MCF 10A (cell line): Measurements from ENCODE around the gene HECTD3. TPM values are rescaled to one million over a fixed set of nuclear protein-coding genes. Genes with fewer than 3 reads are reported as not detected.

Source experiments
- BruUV-seq: library from RNA; stranded (reverse); fragments of 400-500 nt; replicated peaks from 2 replicates; lab custom pipeline; 2021; lab: Mats Ljungman, UMichigan
- CTCF ChIA-PET: fragments of 300-600 bp; sonication (Branson Sonifier 250); formaldehyde crosslinking; extraction: SDS; loops from one replicate; lab custom pipeline; 2021; ENCODE audit warnings: antibody characterized with exemption, inconsistent platforms; lab: Yijun Ruan, JAX
- POLR2A ChIA-PET: fragments of 300-600, 350-650 bp; sonication (Branson Sonifier 250); formaldehyde crosslinking; extraction: SDS; loops from one replicate; lab custom pipeline; 2020; ENCODE audit warnings: antibody characterized with exemption, inconsistent platforms; lab: Yijun Ruan, JAX
- DNase-seq: peaks from one replicate; pipeline ENCODE4 v3.0.0-alpha.2; 2018; ENCODE audit not compliant: unreplicated experiment
- H3K27ac Mint-ChIP-seq: one replicate; pipeline ENCODE4 v1.8.0; 2022; ENCODE audit warnings: mild to moderate bottlenecking, low read depth, mixed read lengths; ENCODE audit not compliant: unreplicated experiment
- H3K27me3 Mint-ChIP-seq: one replicate; pipeline ENCODE4 v1.8.0; 2022; ENCODE audit warnings: mixed read lengths; ENCODE audit not compliant: insufficient read depth, unreplicated experiment
- H3K36me3 Mint-ChIP-seq: one replicate; pipeline ENCODE4 v1.8.0; 2022; ENCODE audit warnings: mild to moderate bottlenecking, moderate library complexity, mixed read lengths; ENCODE audit not compliant: insufficient read depth, unreplicated experiment
- H3K4me1 Mint-ChIP-seq: one replicate; pipeline ENCODE4 v1.8.0; 2022; ENCODE audit warnings: mixed read lengths; ENCODE audit not compliant: insufficient read depth, unreplicated experiment
- H3K4me3 Mint-ChIP-seq: one replicate; pipeline ENCODE4 v1.8.0; 2022; ENCODE audit warnings: mild to moderate bottlenecking, moderate library complexity, mixed read lengths; ENCODE audit not compliant: unreplicated experiment
- H3K9me3 Mint-ChIP-seq: one replicate; pipeline ENCODE4 v1.8.0; 2022; ENCODE audit warnings: mixed read lengths; ENCODE audit not compliant: unreplicated experiment
- intact Hi-C: fragments of 100-400 bp; cut with micrococcal nuclease; formaldehyde crosslinking; loops from 2 replicates; pipeline ENCODE4 v1.14.1; 2022
- total RNA-seq: library from RNA; stranded (reverse); gene quantifications from 2 replicates; pipeline ENCODE4 v1.2.3, GENCODE V29; 2022
- TF ChIP-seq, protein P1 (sequence below): fragments of 200-600 bp; IDR thresholded peaks from one replicate; pipeline ENCODE4 v1.8.0; 2022; ENCODE audit warnings: antibody characterized with exemption, mild to moderate bottlenecking; ENCODE audit not compliant: unreplicated experiment

The HECTD3 gene
- total RNA-seq, 1 experiment from 2014 or later, result 20.2 TPM

DNA sequence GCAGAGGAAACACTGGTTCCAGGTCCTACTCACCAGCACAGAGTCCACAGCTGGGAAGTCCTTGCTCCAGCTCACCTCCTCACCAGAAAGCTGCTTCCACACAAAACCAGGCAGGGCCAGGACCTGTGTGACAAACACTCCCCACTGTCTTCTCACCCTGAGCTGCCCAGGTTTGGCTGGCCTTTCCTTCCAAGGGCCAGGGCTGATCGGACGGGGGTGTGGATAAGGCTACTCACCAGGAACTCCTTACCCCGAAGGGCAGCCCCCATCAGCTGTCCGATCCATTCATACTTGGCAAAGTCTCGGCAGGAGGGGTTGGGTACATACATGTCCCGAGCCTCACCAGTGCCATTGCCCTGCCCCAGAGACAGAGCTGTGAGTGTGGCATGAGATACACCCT lies 5.4 kb downstream of the HECTD3 start:
- ChIA-PET CTCF (interaction anchor here (0.6 to 0.9 kb wide), 3 partner anchors 8 to 212 kb away, joined by 3 to 4 read pairs (median 3); no protein-coding TSS in a partner anchor), POLR2A (interaction anchor here (0.6 kb wide), 1 partner anchor 206 kb away, joined by 6 read pairs; the partner anchor contains the start of gene PLK3)
- Mint-ChIP-seq H3K27ac (no peak overlapping the region), H3K27me3 (no peaks in the 10 kb centered on the region), H3K4me1 (no peaks in the 10 kb centered on the region), H3K4me3 (no peak overlapping the region), H3K36me3 (peaks cover 53% of the 10 kb centered on the region), H3K9me3 (no peaks in the 10 kb centered on the region)
- DNase-seq, result no peak
- BruUV-seq, result no TSS peak
- TF ChIP-seq, protein P1, sequence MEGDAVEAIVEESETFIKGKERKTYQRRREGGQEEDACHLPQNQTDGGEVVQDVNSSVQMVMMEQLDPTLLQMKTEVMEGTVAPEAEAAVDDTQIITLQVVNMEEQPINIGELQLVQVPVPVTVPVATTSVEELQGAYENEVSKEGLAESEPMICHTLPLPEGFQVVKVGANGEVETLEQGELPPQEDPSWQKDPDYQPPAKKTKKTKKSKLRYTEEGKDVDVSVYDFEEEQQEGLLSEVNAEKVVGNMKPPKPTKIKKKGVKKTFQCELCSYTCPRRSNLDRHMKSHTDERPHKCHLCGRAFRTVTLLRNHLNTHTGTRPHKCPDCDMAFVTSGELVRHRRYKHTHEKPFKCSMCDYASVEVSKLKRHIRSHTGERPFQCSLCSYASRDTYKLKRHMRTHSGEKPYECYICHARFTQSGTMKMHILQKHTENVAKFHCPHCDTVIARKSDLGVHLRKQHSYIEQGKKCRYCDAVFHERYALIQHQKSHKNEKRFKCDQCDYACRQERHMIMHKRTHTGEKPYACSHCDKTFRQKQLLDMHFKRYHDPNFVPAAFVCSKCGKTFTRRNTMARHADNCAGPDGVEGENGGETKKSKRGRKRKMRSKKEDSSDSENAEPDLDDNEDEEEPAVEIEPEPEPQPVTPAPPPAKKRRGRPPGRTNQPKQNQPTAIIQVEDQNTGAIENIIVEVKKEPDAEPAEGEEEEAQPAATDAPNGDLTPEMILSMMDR, result no peak
- intact Hi-C loops, result no loop called here

DNA sequence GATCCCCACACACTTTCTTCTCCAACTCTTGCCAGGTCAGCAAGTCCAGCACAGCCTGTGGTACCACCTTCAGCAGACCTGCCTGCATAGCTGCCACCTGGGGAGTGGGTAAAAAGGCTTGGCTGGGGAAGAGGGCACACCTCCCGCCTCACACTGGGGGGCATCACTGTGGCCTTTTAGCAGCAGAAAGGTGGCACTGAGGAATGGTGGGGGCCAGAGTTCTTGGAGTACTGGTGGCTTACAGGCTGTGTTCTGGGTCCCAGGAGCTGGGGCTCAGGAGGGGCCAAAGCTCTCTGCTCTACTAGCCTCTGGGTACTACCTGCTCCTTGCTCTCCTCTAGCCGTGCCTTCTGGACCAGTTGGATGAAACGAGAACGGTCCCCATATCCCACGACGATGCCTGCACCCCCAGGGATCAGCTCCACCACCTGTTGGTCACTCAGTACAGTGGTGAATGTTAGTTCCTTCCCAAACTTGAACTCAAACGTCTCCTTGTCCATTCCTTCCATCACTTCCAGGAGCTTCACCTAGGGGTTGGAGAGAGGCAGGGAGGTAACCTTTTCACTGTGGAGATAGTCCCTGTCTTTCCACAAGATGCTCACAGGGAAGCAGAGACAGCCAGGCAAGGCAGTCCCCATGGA lies 6.7 kb downstream of the HECTD3 start:
- intact Hi-C loops, result no loop called here

DNA sequence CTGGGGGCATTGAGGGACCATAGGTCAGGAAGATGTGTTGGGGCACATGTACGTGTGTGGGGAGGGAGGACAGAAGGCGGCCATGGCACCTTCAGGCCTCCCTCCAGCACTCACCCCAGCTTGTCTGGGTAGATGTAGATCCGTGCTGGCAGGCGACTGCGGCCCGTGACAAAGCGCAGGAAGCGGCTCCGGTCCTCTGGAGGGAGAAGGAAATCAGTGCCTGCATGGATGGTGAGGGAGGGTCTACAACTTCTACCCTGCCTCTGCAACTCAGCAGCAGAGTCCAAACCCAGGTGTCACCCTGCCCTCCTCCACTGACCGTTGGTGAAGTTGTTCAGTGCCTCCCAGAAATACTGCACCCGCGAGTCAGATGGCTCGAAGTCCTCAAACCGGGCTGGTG lies 7.4 kb downstream of the HECTD3 start:
- TF ChIP-seq, protein P1, result no peak
- DNase-seq, result no peak
- H3K4me1 Mint-ChIP-seq, result no peaks in the 10 kb centered on the region
- no peak overlapping the region for H3K4me3 Mint-ChIP-seq
- intact Hi-C loops, result no loop called here
- no peaks in the 10 kb centered on the region for H3K27me3 Mint-ChIP-seq
- H3K9me3 Mint-ChIP-seq, result no peaks in the 10 kb centered on the region
- CTCF ChIA-PET, result interaction anchor here (0.6 to 1.8 kb wide), 3 partner anchors 11 to 168 kb away, joined by 3 to 7 read pairs (median 3); no protein-coding TSS in a partner anchor
- POLR2A ChIA-PET, result no interaction called here
- no peak overlapping the region for H3K27ac Mint-ChIP-seq
- BruUV-seq, result TSS peak; percentile 9
- peaks cover 44% of the 10 kb centered on the region for H3K36me3 Mint-ChIP-seq

More for the DNA sequence above, 6.7 kb downstream of the HECTD3 start:
- ChIA-PET CTCF (interaction anchor here (0.6 to 0.7 kb wide), 2 partner anchors 150 to 296 kb away, joined by 3 to 5 read pairs; no protein-coding TSS in a partner anchor), POLR2A (no interaction called here)
- Mint-ChIP-seq H3K9me3 (no peaks in the 10 kb centered on the region), H3K36me3 (peaks cover 49% of the 10 kb centered on the region), H3K4me1 (no peaks in the 10 kb centered on the region), H3K27me3 (no peaks in the 10 kb centered on the region), H3K27ac (no peak overlapping the region), H3K4me3 (no peak overlapping the region)
- TF ChIP-seq, protein P1, result no peak
- no TSS peak for BruUV-seq
- no peak for DNase-seq
